Stimulated activated CD4-positive, alpha-beta T cell treated with anti-CD3 and anti-CD28 coated beads, Interleukin-4, amount 100 ng/mL, for 48 hours (primary cell): ENCODE results near the gene C1QTNF5.
A peak's percentile ranks its signal among the peaks of the same experiment; 100 is the strongest.

Experiments
- DNase-seq, 2 donors: peaks; one replicate each; pipeline ENCODE4 v3.0.0-alpha.2; 2020; ENCODE audit warnings: low read depth in 2 of 2

C1QTNF5 gene

GRCh38 chr11:119338318-119338890, 2.3 kb downstream of the C1QTNF5 start:
- peak; percentile 51 to 54 for DNase-seq

DNA sequence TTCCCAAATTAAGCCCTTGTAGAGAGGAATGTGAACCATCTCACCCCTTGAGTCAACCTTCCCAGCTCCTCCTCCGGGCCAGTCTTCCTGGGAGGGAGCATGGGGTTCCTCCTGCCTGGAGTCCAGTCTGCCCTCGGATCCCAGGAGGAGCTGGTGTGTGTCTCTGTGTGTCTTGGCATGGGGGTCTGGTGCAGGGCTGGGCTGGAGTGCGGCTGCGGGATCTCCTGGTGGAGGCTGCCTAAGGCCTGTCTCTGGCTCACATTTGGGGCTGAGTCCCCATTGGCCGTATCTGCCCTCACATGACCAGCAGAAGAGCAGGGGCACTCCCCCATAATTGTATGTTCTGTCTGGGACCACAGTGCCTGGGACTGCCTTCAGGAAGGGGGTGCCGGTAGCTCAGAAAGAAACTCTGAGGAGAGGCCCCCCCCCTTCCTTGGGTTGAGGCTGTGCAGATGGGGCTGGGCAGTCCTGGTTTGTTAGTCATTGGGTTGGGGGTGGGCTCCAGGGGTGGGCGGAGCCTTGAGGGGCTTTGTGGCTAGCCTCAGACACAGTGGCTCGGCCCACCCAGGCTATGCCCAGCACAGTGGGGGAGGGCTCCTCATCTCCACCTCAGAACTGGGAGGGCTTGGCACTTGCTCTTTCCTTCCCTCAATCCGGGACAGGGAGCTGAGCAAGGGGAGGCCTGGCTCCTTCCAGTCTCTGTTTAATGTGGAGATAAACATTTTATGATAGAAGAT, 2.9 kb downstream of the C1QTNF5 start:
- no peak for DNase-seq

DNA sequence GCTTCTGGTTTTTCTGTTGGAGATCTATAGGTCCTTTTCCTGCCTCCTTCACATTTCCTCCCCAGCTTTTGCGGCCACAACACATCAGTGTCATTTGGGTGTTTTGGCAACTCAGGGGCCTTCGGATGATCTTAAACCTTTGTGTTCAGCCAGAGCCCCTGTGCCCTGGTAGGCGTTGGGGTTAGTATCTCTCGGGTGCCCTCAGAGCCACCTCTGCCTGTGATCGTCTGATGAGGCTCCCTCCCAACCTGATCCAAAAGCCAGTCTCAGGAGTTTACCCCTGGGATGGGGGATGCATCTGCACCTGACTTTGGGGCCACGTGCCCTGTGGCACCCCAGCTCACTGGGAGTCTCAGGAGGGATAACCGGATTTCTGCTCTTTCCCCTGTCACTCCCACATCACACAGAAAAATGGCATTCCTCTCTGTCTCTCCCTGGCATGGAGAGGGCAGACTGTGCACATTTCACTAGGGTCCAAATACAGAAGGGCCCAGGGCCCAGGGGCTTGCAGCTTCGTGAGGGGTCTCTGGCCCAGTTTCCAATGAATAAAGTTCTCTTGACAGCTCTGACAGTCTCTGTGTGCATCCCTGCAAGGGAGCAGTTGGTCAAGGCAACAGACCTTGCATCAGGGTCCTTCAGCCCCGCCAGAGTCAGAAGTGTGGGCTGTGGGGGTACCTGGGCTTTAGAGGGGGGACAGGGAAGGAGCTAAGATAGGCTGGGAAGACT, 3.8 kb downstream of the C1QTNF5 start:
- no peak for DNase-seq

DNA sequence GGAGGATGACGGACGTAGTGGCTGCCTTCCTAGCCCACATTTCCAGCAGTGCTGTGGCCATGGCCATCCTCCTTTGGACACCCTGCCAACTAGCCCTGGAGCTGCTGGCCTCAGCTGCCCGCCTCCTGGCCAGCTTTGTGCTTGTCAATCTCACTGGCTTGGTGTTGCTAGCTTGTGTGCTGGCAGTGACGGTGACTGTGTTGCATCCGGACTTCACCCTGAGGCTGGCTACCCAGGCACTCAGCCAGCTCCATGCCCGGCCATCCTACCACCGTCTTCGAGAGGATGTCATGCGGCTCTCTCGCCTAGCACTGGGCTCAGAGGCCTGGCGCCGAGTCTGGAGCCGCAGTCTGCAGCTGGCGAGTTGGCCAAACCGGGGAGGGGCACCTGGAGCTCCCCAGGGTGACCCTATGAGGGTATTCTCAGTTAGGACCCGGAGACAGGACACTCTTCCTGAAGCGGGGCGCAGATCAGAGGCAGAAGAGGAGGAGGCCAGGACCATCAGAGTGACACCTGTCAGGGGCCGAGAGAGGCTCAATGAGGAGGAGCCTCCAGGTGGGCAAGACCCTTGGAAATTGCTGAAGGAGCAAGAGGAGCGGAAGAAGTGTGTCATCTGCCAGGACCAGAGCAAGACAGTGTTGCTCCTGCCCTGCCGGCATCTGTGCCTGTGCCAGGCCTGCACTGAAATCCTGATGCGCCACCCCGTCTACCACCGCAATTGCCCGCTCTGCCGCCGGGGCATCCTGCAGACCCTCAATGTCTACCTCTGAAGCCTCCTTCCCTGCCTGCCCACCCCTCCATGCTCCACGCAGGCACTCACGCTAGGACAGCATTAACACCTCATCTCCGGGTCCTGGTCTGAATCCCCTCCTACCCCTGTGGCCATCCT, 4.8 kb downstream of the C1QTNF5 start:
- DNase-seq = no peak

DNA sequence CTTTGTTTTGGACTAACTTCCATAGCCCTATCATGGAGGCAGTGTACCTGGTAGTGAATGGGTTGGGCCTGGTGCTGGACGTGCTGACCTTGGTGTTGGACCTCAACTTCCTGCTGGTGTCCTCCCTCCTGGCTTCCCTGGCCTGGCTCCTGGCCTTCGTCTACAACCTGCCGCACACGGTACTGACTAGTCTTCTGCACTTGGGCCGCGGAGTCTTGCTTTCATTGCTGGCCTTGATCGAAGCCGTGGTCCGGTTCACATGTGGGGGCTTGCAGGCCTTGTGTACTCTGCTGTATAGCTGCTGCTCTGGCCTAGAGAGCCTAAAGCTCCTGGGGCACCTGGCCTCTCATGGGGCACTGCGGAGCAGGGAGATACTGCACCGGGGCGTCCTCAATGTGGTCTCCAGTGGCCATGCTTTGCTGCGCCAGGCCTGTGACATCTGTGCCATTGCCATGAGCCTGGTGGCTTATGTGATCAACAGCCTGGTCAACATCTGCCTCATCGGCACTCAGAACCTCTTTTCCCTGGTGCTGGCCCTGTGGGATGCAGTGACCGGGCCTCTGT, 5.5 kb downstream of the C1QTNF5 start:
- no peak for DNase-seq

GRCh38 chr11:119334174-119334930, 6.3 kb downstream of the C1QTNF5 start, which contains the start of gene RNF26:
TSS of gene RNF26 (plus strand) at chr11:119334527. CDS start at chr11:119335123, 596 bp downstream.
- peak; percentile 91 for DNase-seq

GRCh38 chr11:119332111-119332765, 8.4 kb downstream of the C1QTNF5 start:
- no peak for DNase-seq

DNA sequence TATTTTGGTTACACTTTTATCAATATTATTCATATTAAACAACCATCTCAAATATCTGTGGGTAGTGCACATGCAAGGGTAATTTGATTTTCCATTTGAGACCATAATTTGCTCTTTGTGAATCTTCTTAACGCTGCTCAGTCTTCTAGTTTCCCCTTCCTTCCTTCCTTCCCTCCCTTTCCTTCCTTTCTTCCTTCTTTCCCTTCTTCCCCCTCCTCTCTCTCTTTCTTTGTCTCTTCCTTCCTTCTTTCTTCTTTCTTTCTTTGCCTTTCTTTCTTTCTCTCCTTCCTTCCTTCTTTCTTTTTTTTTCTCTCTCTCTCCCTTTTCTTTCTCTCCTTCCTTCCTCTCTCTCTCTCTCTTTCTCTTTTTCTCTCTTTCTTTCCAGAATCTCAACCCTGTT, 10.4 kb downstream of the C1QTNF5 start:
- DNase-seq = no peak

GRCh38 chr11:119329320-119329719, 11.4 kb downstream of the C1QTNF5 start:
- no peak for DNase-seq

DNA sequence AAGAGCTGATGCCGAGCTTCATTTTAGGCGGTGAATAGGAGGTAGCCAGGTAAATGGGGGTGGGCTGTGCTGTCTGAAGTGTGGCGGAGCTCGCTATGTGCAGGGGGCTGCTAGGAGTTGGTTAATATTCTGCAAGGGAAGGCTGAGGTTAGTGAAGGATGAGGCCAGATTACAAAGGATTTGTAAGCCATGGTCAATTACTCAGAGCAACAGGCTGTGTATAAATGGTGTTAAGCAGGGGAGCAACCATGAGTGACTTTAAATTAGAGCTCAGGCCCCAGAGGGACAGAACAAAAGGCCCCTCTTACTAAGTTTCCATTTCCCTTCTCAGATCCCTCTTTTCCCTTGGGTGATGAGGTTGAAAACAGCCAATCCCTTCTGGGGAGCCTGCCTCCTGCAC, 16.5 kb downstream of the C1QTNF5 start:
- no peak for DNase-seq

DNA sequence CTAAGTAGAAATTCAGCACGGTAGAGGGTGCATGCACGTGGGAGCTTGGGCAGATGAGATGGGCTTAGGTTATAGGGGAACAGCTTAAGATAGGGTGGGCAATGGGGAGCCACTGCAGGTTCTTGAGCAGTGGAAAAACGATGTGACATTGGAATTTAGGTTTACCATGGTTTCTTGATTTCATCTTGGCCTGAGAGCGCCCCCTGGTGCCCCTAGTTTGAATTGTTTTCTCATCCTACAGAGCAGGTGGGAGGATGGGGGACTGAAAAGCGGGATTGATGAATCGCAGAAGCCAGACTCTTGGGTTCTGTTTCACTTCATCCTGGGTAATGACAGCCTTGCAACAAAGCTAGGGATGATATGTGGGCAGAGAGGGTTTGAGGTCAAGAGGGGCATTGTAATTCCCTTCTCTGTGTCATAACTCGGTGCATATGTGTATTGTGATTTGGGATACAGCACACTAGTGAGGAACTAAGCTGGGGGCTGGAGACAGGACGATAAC, 17.1 kb downstream of the C1QTNF5 start:
- DNase-seq = peak; percentile 78 to 89

DNA sequence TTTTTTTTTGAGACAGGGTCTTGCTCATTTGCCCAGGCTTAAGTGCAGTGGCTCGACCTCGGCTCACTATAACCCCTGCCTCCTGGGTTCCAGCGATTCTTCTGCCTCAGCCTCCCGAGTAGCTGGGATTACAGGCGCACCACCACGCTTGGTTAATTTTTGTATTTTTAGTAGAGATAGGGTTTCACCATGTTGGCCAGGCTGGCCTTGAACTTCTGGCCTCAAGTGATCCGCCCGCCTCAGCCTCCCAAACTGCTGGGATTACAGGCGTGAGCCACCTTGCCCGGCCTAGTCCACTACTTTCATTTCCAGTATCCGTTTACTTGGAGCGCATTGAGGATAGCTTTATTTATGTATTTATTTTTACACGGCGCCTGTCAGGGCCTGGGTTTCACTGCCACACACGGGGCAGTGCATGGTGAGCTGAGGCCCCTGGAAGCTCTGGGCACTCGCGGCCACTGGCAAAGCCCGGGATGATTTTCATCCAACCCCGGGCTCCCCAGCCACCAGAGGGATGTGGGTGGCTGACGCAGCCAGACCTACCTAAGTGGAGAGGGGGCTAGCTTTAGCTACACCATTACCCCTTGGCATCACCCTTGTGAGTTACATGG, 17.7 kb downstream of the C1QTNF5 start:
- no peak for DNase-seq

- no peak for DNase-seq
Observed at GRCh38 chr11:119322360-119322739, 18.3 kb downstream of the C1QTNF5 start.

- DNase-seq = peak; percentile 42 to 54
Observed at GRCh38 chr11:119320776-119321524, 19.7 kb downstream of the C1QTNF5 start.

DNA sequence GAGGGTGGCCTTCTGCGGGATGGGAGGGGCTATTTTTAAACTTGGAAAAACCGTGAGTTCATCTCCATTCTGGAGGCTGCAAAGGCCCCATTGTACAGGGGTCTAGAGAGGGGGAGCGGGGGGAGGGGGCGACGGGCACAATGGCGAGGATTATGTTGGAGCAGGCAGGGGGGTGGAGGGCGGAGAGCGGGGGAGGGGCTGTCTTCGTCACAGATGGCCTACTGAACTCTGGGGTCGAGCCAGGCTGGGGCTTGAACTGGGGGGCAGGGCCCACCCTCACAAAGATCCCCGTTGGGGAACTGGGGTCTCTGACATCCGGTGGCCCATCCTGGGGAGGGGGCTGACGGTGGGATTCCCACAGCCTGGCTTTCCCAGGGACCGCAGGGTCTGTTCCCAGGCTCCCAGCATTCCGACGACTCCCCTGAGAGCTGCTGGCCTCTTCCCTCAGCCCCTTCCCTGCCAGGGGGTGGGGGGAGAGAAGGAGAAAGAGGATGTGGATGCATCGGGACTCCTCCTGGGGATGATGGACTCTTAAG, 20.4 kb downstream of the C1QTNF5 start:
- no peak for DNase-seq

DNA sequence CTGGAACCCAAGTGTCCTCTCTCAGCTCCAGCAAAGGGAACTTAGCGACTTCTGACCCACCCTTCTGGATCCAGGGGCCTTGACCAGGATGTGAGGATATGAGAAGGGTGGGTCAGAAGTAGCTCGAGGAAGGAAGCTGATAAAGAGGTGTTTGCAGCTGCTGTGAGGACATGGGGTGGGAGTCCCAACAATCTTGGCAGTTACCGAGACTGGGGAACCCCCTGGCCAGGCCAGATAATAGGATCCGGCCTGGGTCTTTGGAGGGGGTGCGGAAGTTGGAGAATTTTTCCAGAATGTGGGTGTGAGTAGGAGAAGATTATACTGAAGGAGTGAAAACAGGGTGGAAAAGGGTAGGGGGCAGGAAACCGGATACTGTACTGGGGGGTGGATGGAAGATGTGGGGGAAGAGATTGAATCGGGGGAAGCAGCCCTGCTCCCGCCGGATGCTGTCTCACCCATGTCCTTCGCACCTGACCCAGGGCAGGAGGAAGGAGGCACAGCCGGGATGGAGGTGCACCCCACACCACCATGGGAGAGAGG, 20.9 kb downstream of the C1QTNF5 start:
- no peak for DNase-seq

GRCh38 chr11:119319136-119319699, 21.5 kb downstream of the C1QTNF5 start:
- no peak for DNase-seq
